Stomach (tissue), 9 donors: ENCODE data around the gene PALM2AKAP2. TPM values are rescaled to one million over a fixed set of nuclear protein-coding genes. Genes with fewer than 3 reads are reported as not detected.

ENCODE experiments used
- DNase-seq, 2 donors: peaks; one replicate each; pipeline versions ENCODE4 v3.0.0 to v3.0.0-alpha.2; 2013 to 2019
- H3K27ac ChIP-seq, 5 donors: fragments of 200-600 bp in 4 of 5; sonication (generic) in 4 of 5; one replicate each; pipeline ENCODE4 v1.5.1; 2013 to 2019; ENCODE audit warnings: mild to moderate bottlenecking in 1 of 5, moderate library complexity in 1 of 5
- H3K27me3 ChIP-seq, 3 donors: fragments of 200-600 bp; sonication (generic); one replicate each; pipeline ENCODE4 v1.5.1; 2017 to 2019; ENCODE audit warnings: mixed run types in 1 of 3
- H3K36me3 ChIP-seq, 4 donors: fragments of 200-600 bp; sonication (generic); 1 replicate in 3 of 4; 2 replicates in 1 of 4; pipeline ENCODE4 v1.5.1; 2016 to 2019
- H3K4me1 ChIP-seq, 4 donors: fragments of 200-600 bp; sonication (generic); one replicate each; pipeline ENCODE4 v1.5.1; 2016 to 2019
- H3K4me3 ChIP-seq, 4 donors: fragments of 200-600 bp; sonication (generic) in 3 of 4; one replicate each; pipeline ENCODE4 v1.5.1; 2016 to 2019; ENCODE audit warnings: mild to moderate bottlenecking in 1 of 4
- H3K9me3 ChIP-seq, 4 donors: fragments of 200-600 bp; sonication (generic); one replicate each; pipeline ENCODE4 v1.5.1; 2016 to 2019
- EP300 ChIP-seq: sonication (generic); formaldehyde crosslinking; IDR thresholded peaks from one replicate; pipeline ENCODE4 v1.6.1; 2017; ENCODE audit warnings: antibody characterized with exemption
- POLR2A ChIP-seq, 4 donors: fragments of 450-650 bp; IDR thresholded peaks; one replicate each; pipeline ENCODE4 v1.6.1; 2016; ENCODE audit warnings: antibody characterized with exemption in 4 of 4, control low read depth in 2 of 4, mild to moderate bottlenecking in 1 of 4, moderate library complexity in 1 of 4
- POLR2AphosphoS5 ChIP-seq, 3 donors: sonication (generic); formaldehyde crosslinking; IDR thresholded peaks; one replicate each; pipeline ENCODE4 v1.6.1; 2016; ENCODE audit warnings: antibody characterized with exemption in 3 of 3
- WGBS, 5 donors: extraction: QIAGEN DNeasy Blood & Tissue Kit in 3 of 5; methylation state at CpG; one replicate each; pipeline versions ENCODE4 v1.1.5 to v1.1.7; 2013 to 2018; 5-methylcytosine and 5-hydroxymethylcytosine counted together
- intact Hi-C: fragments of 100-400 bp; cut with DNase I; formaldehyde crosslinking; loops from one replicate; pipeline ENCODE4 v1.15.1; 2023; ENCODE audit warnings: low total_unique reads
- polyA plus RNA-seq, 3 donors: library from polyadenylated mRNA; stranded (reverse); fragments of 200-250 nt; gene quantifications; one replicate each; pipeline ENCODE4 v1.2.3, GENCODE V29; 2013
- total RNA-seq, 5 donors: library from RNA; depleted of rRNA; stranded (reverse); fragments of >200 nt; gene quantifications; one replicate each; pipeline versions ENCODE4 v1.1.0 to v1.2.3, GENCODE V29; 2014 to 2016
- TF ChIP-seq, protein P1 (sequence below), 7 experiments: fragments of 450-650 bp in 4 of 7; fragments of 200-600 bp in 3 of 7; sonication (generic) in 3 of 7; IDR thresholded peaks; one replicate each; pipeline ENCODE4 v1.5.1; 2016 to 2019; ENCODE audit warnings: antibody characterized with exemption in 7 of 7, control low read depth in 2 of 7, mild to moderate bottlenecking in 1 of 7
- donor health status: healthy with polysubstance abuse.
- donor health status: Bipolar disorder and iron deficiency.
- donor health status: healthy.

Gene PALM2AKAP2
- total and polyA plus RNA-seq, 8 donors, result 0.05 to 6.2 (median 1.3) TPM; not detected in 3

DNA sequence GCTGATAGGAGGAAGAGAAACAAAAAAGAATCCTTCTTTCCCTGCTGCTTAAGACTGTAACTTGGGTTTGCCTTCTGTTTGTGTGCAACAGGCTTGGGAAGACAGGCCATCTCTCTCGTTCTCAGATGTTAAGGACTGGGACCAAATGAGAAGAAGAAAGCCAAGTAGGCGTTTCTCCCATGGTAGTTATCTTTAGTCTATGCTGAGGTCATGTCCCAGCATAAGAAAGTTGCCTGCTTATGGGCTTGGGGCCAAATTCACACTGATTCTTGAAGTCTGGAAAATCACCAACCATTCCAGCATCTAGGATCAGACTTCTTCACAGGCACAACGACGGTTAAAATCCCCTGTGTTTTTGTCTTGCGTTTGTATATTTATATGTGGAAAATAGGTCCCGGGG lies 44.2 kb upstream of the PALM2AKAP2 start:
- intact Hi-C loops, result no loop called here
- WGBS, 5 donors, result 66 to 73% (median 69%) methylated on average over 6 of the region's 6 CpGs

DNA sequence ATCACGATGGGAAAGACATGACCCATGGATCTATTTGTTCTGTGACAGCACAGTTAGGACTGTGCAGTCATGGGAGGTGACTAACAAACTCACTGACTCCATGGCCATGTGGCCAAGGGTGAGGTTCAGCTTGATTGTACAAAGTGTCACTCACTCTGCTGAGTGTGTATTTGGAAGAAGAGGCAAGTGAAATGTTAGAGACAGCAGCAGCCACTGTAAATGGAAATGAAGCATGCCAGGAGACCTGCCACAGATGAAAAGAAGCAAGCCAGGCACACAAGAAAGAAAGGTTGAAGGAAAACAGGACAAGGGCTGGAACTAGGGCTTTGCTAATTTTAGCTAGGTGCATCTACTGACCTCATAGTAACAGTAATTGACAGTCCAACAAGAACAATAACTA lies 42.7 kb upstream of the PALM2AKAP2 start:
- Histone ChIP-seq H3K36me3 (no peaks in the 10 kb centered on the region), H3K4me1 (no peaks in the 10 kb centered on the region), H3K4me3 (no peak overlapping the region), H3K27me3 (peaks cover 0 to 4% (median 0%) of the 10 kb centered on the region in 3 donors), H3K9me3 (no peaks in the 10 kb centered on the region), H3K27ac (no peak overlapping the region)
- 69 to 100% (median 85%) methylated on average over 1 of the region's 1 CpG for WGBS, 5 donors
- DNase-seq, result peak in 1 of 2 donors; percentile 36
- intact Hi-C loops, result no loop called here
- peak in 2 of 3 donors; percentile 12 to 33 for TF ChIP-seq POLR2AphosphoS5 (IDR thresholded peaks at IDR 0.05)
- TF ChIP-seq, protein P1, sequence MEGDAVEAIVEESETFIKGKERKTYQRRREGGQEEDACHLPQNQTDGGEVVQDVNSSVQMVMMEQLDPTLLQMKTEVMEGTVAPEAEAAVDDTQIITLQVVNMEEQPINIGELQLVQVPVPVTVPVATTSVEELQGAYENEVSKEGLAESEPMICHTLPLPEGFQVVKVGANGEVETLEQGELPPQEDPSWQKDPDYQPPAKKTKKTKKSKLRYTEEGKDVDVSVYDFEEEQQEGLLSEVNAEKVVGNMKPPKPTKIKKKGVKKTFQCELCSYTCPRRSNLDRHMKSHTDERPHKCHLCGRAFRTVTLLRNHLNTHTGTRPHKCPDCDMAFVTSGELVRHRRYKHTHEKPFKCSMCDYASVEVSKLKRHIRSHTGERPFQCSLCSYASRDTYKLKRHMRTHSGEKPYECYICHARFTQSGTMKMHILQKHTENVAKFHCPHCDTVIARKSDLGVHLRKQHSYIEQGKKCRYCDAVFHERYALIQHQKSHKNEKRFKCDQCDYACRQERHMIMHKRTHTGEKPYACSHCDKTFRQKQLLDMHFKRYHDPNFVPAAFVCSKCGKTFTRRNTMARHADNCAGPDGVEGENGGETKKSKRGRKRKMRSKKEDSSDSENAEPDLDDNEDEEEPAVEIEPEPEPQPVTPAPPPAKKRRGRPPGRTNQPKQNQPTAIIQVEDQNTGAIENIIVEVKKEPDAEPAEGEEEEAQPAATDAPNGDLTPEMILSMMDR (IDR thresholded peaks at IDR 0.05), result no peak
- no peak for TF ChIP-seq EP300

More for the DNA sequence above, 44.2 kb upstream of the PALM2AKAP2 start:
- Histone ChIP-seq H3K9me3 (no peaks in the 10 kb centered on the region), H3K4me3 (no peak overlapping the region), H3K27ac (no peak overlapping the region), H3K4me1 (no peaks in the 10 kb centered on the region), H3K27me3 (peaks cover 0 to 3% (median 0%) of the 10 kb centered on the region in 3 donors), H3K36me3 (no peaks in the 10 kb centered on the region)
- TF ChIP-seq POLR2AphosphoS5 (IDR thresholded peaks at IDR 0.05) (no peak), POLR2A (IDR thresholded peaks at IDR 0.05) (no peak), EP300 (no peak)
- TF ChIP-seq, protein P1 (IDR thresholded peaks at IDR 0.05), result no peak
- DNase-seq, result peak in 1 of 2 donors; percentile 58

DNA sequence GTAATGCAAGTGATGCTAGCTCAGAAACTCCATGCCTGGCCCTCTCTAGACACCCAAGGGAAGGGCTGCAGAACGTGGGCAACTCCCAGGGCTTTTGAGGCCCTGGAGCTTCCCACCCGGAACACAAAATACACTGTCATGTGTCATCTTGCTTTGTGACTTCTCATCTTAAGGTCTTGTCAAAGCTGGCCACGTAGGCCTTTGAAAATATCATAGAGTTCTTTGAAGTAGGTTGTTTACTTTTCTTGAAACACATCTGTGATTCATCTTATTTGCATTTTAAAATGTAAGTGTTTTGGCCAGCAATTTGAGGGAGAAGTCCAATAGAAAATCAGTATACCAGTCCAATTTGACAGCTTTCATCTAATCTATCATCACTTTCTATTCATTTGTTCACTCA lies 40.2 kb upstream of the PALM2AKAP2 start:
- TF ChIP-seq, protein P1 (IDR thresholded peaks at IDR 0.05), result no peak
- TF ChIP-seq POLR2AphosphoS5 (IDR thresholded peaks at IDR 0.05), result no peak
- no peak for DNase-seq
- 48 to 51% (median 49%) methylated on average over 3 of the region's 3 CpGs for WGBS, 5 donors
- Histone ChIP-seq H3K9me3 (no peaks in the 10 kb centered on the region), H3K4me3 (no peak overlapping the region), H3K27me3 (peaks cover 0 to 16% (median 0%) of the 10 kb centered on the region in 3 donors), H3K27ac (no peak overlapping the region), H3K4me1 (peaks cover 0 to 2% (median under 1%) of the 10 kb centered on the region in 4 donors), H3K36me3 (no peaks in the 10 kb centered on the region)
- intact Hi-C loops, result no loop called here

DNA sequence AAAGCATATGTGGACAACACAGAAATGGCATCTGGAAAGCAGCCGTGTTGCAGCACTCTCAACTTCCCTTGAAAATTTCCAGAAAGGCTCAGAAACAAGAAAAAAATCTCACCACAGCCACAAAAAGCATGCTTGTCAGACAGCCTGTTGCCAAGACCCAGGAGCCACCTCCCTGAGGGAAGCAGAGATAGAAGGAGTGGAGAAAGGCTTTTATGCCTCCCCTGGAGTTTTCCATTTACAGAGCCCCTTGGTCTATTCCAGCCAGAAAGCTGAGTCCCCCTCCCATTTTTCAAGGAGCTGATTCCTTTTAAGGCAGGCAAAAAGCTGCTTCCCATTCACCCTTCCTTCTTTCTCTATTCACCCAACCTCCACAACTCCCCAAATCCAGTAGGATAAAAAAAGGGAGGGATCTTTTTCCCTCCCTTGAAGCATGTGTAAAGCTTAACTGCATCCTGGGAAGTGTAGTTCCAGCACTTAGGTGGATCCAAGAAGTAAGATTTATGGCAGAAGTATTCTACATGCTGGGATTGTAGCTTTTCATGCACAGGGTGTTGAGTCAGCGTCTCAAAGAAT lies 37.1 kb upstream of the PALM2AKAP2 start:
- Histone ChIP-seq H3K27me3 (peaks cover 0 to 13% (median 0%) of the 10 kb centered on the region in 3 donors), H3K4me3 (no peak overlapping the region), H3K27ac (no peak overlapping the region), H3K4me1 (peaks cover 0 to 17% (median 10%) of the 10 kb centered on the region in 4 donors), H3K9me3 (no peaks in the 10 kb centered on the region), H3K36me3 (no peaks in the 10 kb centered on the region)
- intact Hi-C loops, result no loop called here
- 48 to 60% (median 55%) methylated on average over 2 of the region's 2 CpGs for WGBS, 5 donors
- DNase-seq, result peak in 1 of 2 donors; percentile 62
- TF ChIP-seq POLR2AphosphoS5 (IDR thresholded peaks at IDR 0.05), result no peak
- TF ChIP-seq POLR2A (IDR thresholded peaks at IDR 0.05), result no peak
- no peak for TF ChIP-seq EP300
- TF ChIP-seq, protein P1 (IDR thresholded peaks at IDR 0.05), result no peak
